Measurements from ENCODE around the gene OR2V2.

DNA sequence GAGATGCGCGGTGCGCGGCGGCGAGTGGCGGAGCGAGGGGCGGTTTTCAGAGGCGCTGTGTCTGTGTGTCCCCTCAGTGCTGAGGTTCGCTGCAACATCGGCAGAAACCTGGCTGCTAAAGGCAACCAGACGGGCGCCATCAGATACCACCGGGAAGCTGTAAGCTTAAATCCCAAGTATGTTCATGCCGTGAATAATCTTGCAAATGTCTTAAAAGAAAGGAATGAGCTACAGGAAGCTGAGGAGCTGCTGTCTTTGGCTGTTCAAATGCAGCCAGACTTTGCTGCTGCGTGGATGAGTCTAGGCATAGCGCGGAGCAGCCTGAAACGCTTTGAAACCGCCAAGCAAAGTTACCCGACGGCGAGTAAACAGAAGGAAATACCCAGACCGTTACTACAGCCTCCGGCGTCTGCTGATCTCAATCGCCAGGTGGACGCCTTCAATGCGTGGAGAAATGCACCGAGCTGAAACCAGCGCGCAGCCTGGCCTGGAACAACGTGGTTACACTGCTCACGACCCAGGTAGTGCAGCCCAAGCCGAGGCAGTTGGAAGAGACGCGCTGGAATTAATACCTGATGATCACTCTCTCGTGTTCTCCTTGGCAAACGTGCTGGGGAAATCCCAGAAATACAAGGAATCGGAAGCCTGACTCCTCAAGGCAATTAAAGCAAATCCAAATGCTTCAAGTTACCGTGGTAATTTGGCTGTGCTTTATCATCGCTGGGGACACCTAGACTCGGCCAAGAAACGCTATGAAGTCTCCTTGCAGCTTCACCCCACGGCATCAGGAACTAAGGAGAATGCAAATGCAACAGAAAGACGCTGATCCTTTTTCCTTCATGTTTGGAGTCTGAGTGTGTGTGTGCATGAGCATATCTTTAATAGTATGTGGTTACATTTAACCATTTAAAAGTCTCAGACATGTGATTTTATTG, 32.3 kb upstream of the OR2V2 start:
- TF ChIP-seq, protein P1, sequence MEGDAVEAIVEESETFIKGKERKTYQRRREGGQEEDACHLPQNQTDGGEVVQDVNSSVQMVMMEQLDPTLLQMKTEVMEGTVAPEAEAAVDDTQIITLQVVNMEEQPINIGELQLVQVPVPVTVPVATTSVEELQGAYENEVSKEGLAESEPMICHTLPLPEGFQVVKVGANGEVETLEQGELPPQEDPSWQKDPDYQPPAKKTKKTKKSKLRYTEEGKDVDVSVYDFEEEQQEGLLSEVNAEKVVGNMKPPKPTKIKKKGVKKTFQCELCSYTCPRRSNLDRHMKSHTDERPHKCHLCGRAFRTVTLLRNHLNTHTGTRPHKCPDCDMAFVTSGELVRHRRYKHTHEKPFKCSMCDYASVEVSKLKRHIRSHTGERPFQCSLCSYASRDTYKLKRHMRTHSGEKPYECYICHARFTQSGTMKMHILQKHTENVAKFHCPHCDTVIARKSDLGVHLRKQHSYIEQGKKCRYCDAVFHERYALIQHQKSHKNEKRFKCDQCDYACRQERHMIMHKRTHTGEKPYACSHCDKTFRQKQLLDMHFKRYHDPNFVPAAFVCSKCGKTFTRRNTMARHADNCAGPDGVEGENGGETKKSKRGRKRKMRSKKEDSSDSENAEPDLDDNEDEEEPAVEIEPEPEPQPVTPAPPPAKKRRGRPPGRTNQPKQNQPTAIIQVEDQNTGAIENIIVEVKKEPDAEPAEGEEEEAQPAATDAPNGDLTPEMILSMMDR (conservative IDR thresholded peaks at IDR 0.05; ENCODE audit: low read depth, low read length) = no peak
- no peak for TF ChIP-seq EZH2phosphoT487 (IDR thresholded peaks at IDR 0.05; ENCODE audit: borderline replicate concordance, low read length)
